Mammary epithelial cell (primary cell): ENCODE results near the gene RCSD1.

Experiments used
- CTCF ChIP-seq, 2 donors: IDR thresholded peaks in 1 of 2; conservative IDR thresholded peaks in 1 of 2; 2 replicates each; pipeline ENCODE4 v1.5.1; 2011 to 2012; ENCODE audit warnings: inconsistent platforms in 2 of 2, low read length in 2 of 2, mild to moderate bottlenecking in 2 of 2, control low read depth in 1 of 2, low read depth in 1 of 2; ENCODE audit not compliant: insufficient read depth in 1 of 2; ENCODE audit errors: extremely low read depth in 1 of 2
- EZH2 ChIP-seq: IDR thresholded peaks from 2 replicates; pipeline ENCODE4 v1.6.1; 2012; ENCODE audit warnings: low read length, inconsistent platforms, borderline replicate concordance

DNA sequence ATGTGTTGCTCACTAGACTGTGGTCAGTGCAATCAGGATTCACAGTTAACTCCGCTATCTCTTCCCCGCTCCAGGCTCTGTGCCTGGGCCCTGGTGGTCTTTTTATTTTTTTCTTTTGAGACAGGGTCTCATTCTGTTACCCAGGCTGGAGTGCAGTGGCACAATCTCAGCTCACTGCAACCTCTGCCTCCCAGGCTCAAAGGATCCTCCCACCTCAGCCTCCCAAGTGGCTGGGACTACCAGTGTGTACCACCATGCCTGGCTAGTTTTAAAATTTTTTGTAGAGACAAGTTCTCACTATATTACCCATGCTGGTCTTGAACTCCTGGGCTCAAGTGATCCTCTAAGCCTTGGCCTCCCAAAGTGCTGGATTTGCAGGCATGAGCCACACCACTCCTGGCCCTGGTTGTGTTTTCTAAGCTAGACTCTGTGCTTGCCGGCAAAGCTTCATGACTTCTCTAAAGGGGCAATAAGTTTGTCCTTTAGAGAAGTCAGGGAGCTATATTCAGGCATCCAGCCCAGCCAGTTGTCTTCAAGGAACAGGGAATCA lies 1.4 kb downstream of the RCSD1 start:
- TF ChIP-seq CTCF (conservative IDR thresholded peaks at IDR 0.05 in 1 of 2, IDR thresholded peaks at IDR 0.05 in 1 of 2; ENCODE audit: extremely low read depth in 1 of 2, insufficient read depth in 1 of 2, low read depth in 1 of 2, low read length in 2 of 2) (no peak), EZH2 (no peak)
